ENCODE measurements around the gene ZFTA. TPM values are rescaled to one million over a fixed set of nuclear protein-coding genes. Genes with fewer than 3 reads are reported as not detected.

Gene ZFTA
- total RNA-seq, 1 experiment from 2014 or later: 19.3 TPM

GRCh38 chr11:63800921-63801320, 32.3 kb upstream of the ZFTA start:
- Histone ChIP-seq H3K9me2 (ENCODE audit: insufficient read depth) (no peaks in the 10 kb centered on the region), H3K4me1 (replicated peaks; ENCODE audit: insufficient read depth) (peaks cover 46% of the 10 kb centered on the region), H3K4me2 (no peak overlapping the region), H3K79me2 (ENCODE audit: low read depth) (no peaks in the 10 kb centered on the region), H2AFZ (no peak overlapping the region), H3K27me3 (ENCODE audit: insufficient read depth, low read depth) (no peaks in the 10 kb centered on the region), H3K27ac (peak overlapping the region; percentile 89; the same call in 1 of the 2 replicates), H4K20me1 (ENCODE audit: insufficient read depth) (no peaks in the 10 kb centered on the region), H3F3A (ENCODE audit: insufficient read depth, low read depth) (peaks cover 52% of the 10 kb centered on the region), H3K4me3 (no peak overlapping the region), H3K36me3 (ENCODE audit: low read depth) (no peaks in the 10 kb centered on the region), H3K9me3 (ENCODE audit: insufficient read depth, low read depth) (no peaks in the 10 kb centered on the region)
- ChIA-PET POLR2A (ENCODE audit: unreplicated experiment) (no interaction called here), CTCF (no interaction called here)
- DNase-seq: no peak
- BruUV-seq (replicated peaks): no TSS peak
- TF ChIP-seq EZH2 (IDR thresholded peaks at IDR 0.05; ENCODE audit: low read depth) (no peak), CTCF (conservative IDR thresholded peaks at IDR 0.05) (no peak)
- intact Hi-C loops (cut with micrococcal nuclease; ENCODE audit: unreplicated experiment): no loop called here

GRCh38 chr11:63795066-63795465, 26.5 kb upstream of the ZFTA start:
- no peak overlapping the region for H2AFZ ChIP-seq
- H3K27me3 ChIP-seq (ENCODE audit: insufficient read depth, low read depth): no peaks in the 10 kb centered on the region
- no peak overlapping the region for H3K27ac ChIP-seq
- no peak overlapping the region for H3K4me3 ChIP-seq
- POLR2A ChIA-PET (ENCODE audit: unreplicated experiment): no interaction called here
- no peaks in the 10 kb centered on the region for H3K36me3 ChIP-seq (ENCODE audit: low read depth)
- CTCF ChIA-PET: no interaction called here
- no peak overlapping the region for H3K4me2 ChIP-seq
- BruUV-seq (replicated peaks): no TSS peak
- no peaks in the 10 kb centered on the region for H3K79me2 ChIP-seq (ENCODE audit: low read depth)
- H3K9me2 ChIP-seq (ENCODE audit: insufficient read depth): no peaks in the 10 kb centered on the region
- DNase-seq: no peak
- H4K20me1 ChIP-seq (ENCODE audit: insufficient read depth): no peaks in the 10 kb centered on the region
- TF ChIP-seq EZH2 (IDR thresholded peaks at IDR 0.05; ENCODE audit: low read depth): no peak
- no peak for TF ChIP-seq CTCF (conservative IDR thresholded peaks at IDR 0.05)
- H3F3A ChIP-seq (ENCODE audit: insufficient read depth, low read depth): peaks cover 4% of the 10 kb centered on the region; the same call in 1 of the 2 replicates
- peaks cover 20% of the 10 kb centered on the region; the same call in 1 of the 2 replicates for H3K9me3 ChIP-seq (ENCODE audit: insufficient read depth, low read depth)
- no peaks in the 10 kb centered on the region for H3K4me1 ChIP-seq (replicated peaks; ENCODE audit: insufficient read depth)
- intact Hi-C loops (cut with micrococcal nuclease; ENCODE audit: unreplicated experiment): no loop called here

GRCh38 chr11:63793161-63793560, 24.6 kb upstream of the ZFTA start:
- CTCF ChIA-PET: no interaction called here

More at GRCh38 chr11:63793161-63793560, 24.6 kb upstream of the ZFTA start:
- Histone ChIP-seq H4K20me1 (ENCODE audit: insufficient read depth) (no peaks in the 10 kb centered on the region), H3K4me1 (replicated peaks; ENCODE audit: insufficient read depth) (no peaks in the 10 kb centered on the region), H3K9me3 (ENCODE audit: insufficient read depth, low read depth) (peaks cover 20% of the 10 kb centered on the region; the same call in 1 of the 2 replicates), H3K36me3 (ENCODE audit: low read depth) (no peaks in the 10 kb centered on the region), H3K4me3 (no peak overlapping the region), H2AFZ (no peak overlapping the region), H3F3A (ENCODE audit: insufficient read depth, low read depth) (peaks cover 4% of the 10 kb centered on the region; the same call in 1 of the 2 replicates), H3K9me2 (ENCODE audit: insufficient read depth) (no peaks in the 10 kb centered on the region), H3K79me2 (ENCODE audit: low read depth) (no peaks in the 10 kb centered on the region), H3K27me3 (ENCODE audit: insufficient read depth, low read depth) (no peaks in the 10 kb centered on the region), H3K27ac (no peak overlapping the region), H3K4me2 (no peak overlapping the region)
- intact Hi-C loops (cut with micrococcal nuclease; ENCODE audit: unreplicated experiment): no loop called here
- no peak for DNase-seq
- BruUV-seq (replicated peaks): no TSS peak
- TF ChIP-seq CTCF (conservative IDR thresholded peaks at IDR 0.05): no peak
- no peak for TF ChIP-seq EZH2 (IDR thresholded peaks at IDR 0.05; ENCODE audit: low read depth)
- POLR2A ChIA-PET (ENCODE audit: unreplicated experiment): no interaction called here
